Right hindlimb (tissue), 1 donor: ENCODE results near the gene OR51F1.
"Not testable (repeated sequence)": the region's sequence is repeated elsewhere in the genome, so short reads cannot be mapped to it uniquely, and the experiment has no call there.

Source experiments
- DNase-seq: peaks from one replicate; pipeline ENCODE4 v3.0.0-alpha.2; 2018

OR51F1 gene, protein sequence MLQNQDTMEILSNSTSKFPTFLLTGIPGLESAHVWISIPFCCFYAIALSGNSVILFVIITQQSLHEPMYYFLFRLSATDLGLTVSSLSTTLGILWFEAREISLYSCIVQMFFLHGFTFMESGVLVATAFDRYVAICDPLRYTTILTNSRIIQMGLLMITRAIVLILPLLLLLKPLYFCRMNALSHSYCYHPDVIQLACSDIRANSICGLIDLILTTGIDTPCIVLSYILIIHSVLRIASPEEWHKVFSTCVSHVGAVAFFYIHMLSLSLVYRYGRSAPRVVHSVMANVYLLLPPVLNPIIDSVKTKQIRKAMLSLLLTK

DNA sequence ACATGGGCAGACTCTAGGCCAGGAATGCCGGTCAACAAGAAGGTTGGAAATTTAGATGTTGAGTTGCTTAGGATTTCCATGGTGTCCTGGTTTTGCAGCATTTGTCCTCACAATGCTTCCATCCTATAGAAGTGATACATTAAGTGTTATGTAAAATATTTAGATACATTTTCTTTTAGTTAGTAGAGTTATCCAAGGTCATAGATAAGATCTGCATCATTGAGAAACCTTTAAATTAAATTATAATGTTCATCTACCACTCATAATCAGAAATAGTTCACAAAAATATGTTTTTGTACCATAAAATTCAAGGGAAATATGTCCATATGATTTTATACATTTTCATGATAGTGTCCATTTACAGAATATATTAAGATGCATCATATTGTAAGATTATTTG lies at the start of gene OR51F1:
OR51F1 (minus strand) TSS at position 101 of the 400 bp plus-strand sequence; CDS start at position 101, 0 bp downstream.
- DNase-seq: no peak

DNA sequence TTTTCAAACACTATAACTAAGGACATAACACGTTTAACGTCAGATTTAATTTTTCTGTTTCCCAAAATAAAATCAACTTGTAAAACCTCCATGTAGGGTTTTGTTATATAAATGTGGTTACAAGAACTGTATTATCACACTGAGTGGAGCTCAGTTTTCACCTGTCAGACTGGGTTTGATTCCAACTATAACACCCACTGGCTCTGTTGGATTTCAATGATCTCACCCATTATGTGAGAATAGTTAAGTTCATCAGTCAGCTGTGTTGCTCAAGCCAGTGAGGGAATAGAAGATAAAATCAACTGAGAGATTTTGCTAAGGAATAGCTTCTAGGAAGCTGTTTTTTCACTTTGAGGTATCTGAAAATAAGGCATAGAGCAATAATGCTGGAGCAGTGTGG lies 39.5 kb upstream of the OR51F1 start:
- DNase-seq: no peak

DNA sequence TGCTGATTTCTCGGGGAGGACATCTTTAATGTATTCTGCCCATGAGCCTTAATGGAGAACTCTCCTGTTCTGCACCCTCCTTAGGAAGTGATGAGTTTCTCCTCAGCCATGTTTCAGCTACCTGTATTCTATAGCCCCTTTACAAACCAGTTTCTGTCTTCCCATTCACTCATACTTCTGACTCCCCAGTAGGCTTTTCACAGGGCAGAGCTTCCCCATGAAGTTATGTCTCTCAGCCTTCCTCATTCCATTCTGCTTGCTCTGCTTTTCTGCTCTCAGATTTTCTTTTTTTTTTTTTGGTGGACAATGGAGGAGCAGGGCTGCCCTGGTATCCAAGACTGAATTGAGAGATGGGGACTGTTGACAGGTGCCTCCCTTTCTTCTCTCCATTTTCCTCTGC lies 38.7 kb upstream of the OR51F1 start:
- DNase-seq: no peak

DNA sequence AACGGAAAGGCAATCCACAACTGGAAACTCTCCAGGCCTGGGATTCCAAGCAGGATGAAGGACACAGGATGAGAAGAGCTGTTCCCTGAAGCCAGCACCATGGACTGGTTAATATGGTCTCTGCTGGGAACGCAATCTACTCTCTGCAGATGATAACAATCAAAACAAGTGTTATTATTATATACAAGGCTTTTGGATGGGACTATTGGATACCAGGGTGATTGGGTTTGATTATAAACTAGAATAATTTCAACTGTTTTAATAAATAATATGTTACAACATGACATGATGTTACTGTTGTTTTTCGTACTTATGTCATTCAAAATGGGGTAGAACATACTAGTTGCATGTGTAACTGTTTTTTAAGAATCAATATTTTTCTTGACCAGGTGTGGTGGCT lies 34.5 kb upstream of the OR51F1 start, which contains the start of gene OR52R1:
OR52R1 (minus strand) TSS at position 101 of the 400 bp plus-strand sequence; CDS start at position 101, 0 bp downstream.
- DNase-seq: no peak

DNA sequence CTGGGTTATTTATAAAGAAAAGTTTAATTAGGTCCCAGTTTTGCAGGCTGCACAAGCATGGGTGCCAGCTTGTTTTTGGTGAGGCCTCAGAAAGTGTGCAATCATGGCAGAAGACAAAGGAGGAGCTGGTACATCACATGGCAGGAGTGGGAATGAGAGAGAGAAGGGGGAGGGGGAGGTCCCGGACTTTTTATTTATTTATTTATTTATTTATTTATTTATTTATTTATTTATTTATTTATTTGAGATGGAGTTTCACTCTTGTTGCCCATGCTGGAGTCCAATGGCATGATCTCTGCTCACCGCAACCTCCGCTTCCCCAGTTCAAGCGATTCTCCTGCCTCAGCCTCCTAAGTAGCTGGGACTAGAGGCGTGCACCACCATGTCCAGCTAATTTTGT lies 31.6 kb upstream of the OR51F1 start:
- not testable (repeated sequence) for DNase-seq

DNA sequence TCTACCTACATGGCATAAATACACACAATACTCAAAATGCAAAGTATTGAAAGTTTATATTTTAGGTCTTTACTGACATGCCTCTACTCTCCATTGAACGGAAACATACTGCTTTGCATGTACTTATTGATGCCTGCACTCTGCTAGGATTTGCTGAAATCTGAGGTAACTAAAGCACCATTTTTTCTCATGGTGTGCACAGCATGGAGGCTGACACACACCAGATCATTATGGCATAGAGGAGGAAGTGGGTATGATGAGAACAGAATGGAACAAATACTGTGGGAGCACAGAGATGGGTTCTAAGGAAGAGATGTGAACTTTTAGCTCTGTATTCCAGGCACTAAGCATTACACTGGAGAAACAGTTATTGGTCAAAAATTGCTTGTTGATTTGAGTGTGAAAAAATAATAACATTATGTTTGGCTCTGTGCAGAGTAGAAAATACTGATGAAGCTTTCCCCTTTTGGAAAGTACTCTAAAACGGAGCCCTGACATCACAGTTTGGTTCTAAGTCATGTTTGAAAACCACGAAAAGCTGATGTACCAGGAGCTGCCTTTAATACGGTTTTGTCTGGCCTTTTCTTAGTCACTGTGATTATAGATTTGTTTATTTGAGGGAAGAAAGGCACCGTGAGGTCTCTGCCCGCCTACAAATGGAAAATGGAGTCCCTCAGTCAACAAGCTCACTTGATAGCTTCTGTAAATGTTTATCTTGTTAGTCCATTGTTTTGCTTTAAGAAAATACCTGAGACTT lies 28.9 kb upstream of the OR51F1 start:
- no peak for DNase-seq

DNA sequence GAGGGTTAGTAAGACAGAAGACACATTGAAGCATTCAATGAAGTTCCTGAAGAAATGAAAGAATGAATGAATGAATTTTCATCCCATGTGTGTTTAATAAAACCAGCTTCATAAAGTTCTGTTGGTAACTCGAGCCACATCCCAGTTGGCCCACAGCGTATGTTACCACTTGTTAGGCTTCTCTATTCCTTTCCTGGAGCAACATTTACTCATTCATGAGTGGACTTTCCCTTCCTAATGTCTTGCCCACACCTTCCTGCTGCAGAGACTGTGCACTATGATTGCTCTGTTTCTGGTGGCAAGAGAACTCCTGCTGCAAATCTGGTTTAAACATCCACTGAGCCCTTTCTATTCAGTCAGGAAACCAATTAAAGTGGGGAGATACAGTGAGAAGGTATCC lies 27.5 kb upstream of the OR51F1 start:
- DNase-seq: no peak

DNA sequence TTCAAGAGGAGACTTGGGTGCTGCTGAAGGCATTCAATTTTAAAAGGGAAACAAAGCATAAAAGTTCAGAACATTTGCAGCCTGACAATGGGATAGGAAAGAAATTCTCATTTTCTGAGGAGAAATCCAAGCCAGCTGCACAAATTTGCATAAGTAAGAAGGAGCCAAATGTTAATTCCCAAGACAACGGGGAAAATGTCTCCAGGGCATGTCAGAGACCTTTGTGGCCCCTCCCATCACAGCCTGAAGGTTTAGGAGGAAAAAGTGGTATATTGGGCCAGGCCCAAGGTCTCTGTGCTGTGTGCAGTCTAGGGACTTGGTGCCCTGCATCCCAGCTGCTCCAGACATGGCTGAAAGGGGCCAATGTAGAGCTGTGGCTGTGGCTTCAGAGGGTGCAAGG lies 12.7 kb upstream of the OR51F1 start:
- DNase-seq: no peak

DNA sequence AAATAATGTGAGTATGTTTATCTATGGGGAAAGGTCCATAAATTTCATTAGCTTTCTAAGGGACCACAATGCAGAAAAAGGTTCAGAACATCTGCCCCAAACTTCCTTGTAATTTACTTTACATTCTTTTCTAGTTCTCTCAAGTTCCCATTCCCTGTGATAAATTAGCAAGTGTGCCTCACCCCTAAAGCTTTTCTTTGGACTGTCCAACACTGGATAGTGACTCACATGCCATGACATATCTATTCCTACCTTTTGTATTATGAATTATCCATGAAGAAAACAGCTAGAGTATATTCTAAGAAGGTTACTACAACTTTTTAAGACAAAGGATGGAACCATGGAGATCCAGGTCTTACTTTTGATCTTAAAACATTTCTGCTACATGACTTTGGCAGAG lies 1.6 kb downstream of the OR51F1 start:
- DNase-seq: no peak

DNA sequence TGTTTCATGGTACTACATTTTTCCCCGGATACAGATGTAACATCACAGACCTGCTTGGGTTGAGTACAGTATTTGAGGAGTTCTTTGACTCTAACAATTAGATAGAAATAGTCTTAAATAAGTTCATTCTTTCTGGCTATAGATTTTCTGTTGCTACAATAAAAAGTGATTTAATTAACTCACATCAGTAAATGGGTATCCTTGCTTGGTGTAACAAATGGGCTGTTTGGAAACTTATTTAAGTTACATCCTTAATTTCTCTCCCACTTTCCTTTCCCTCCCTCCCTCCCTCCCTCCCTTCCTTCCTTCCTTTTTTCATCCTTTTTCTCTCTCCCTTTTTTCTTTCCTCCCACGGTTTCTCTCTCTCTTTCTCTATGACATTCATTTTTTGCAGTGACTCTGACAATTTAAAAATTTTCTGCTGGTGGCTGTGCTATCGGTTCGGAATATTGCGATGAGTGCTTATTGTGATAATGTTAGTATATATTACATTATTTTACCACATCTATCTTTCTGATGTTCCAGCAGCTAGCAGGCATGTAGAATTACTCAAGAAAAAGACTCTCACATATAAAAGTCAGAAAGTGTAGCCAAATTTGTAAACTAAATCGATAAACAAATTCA lies 3.2 kb downstream of the OR51F1 start:
- DNase-seq: no peak

DNA sequence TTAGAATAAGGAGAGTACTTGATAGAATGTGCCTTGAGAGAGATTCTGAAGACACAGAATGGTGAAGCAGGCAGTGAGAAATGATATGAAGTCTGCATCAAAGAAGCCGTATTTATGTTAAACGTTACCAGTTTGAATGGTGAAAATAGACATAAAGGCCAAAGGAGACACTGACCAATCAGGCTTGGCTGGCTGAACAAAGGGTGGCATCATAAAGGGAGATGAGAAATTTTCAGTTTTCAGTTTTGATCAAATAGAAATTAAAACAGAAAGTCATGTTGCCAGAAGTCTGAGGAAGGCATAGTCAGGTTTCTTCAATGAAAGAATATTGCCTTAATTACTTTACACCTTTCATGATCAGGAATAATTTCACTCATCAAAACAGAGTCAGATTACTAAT lies 6.6 kb downstream of the OR51F1 start:
- no peak for DNase-seq

DNA sequence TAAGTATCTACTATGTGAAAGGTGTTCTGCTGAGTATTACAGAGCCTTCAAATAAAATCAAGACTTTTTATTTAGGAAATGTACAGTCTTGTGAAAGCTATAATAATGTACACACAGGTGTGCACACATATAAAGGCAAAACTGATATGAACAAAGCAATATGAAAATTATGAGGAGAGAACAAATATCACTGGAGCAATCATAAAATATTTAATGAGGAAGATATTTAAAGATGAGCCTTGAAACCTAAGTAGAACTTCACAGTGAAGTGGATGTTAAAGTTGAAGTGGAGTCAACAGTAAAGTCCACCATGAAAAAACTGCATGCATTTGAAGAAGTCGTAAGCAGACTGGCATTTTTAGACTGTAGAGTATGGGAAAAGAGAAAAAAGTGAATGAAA lies 18.5 kb downstream of the OR51F1 start:
- DNase-seq: no peak

DNA sequence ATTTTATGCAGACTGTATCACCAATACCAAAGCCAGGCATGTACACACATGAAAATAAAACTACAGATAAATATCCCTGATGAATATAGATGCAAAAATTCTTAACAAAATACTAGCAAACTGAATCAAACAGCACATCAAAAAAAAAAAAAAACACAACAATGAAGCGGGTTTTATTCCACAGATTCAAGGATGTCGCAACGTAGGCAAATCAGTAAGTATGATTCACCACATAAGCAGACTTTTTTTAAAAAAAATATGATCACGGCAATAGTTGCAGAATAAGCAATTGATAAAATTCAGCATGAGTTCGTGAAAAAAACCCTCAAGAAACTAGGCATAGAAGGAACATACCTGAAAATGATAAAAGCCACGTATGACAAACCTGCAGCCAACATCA lies 21.3 kb downstream of the OR51F1 start:
- DNase-seq: no peak

DNA sequence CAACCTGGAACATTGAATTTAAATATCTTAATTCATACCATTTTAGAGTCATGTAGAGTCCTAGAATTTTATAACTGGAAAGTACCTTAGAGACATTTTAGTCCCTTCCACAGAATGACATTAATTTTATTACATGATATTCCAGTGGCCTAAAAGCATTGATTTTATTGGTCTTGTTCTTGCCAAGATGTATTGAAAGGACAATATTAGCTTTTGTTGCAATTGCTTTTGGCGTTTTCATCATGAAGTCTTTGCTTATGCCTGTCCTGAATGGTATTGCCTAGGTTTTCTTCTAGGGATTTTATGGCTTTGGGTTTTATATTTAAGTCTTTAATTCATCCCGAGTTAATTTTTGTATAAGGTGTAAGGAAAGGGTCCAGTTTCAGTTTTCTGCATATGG lies 29.0 kb downstream of the OR51F1 start:
- DNase-seq: no peak

DNA sequence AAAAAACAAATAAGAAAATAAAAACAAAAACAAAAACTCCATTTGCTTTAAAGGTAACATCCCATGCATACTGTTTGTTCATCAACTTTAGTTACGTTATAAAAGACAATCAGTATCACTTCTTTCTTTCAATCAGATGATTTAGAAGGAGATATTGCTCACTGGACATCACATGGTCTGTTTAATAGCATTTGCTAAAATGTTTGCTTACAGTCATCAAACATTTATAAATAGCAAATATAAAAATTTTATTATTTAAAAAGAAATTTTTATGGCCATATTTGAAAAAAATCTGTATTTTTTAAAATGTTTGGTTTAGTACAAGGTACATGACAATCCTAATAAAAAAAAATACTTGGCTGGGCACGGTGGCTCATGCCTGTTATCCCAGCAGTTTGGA lies 42.6 kb downstream of the OR51F1 start:
- no peak for DNase-seq

DNA sequence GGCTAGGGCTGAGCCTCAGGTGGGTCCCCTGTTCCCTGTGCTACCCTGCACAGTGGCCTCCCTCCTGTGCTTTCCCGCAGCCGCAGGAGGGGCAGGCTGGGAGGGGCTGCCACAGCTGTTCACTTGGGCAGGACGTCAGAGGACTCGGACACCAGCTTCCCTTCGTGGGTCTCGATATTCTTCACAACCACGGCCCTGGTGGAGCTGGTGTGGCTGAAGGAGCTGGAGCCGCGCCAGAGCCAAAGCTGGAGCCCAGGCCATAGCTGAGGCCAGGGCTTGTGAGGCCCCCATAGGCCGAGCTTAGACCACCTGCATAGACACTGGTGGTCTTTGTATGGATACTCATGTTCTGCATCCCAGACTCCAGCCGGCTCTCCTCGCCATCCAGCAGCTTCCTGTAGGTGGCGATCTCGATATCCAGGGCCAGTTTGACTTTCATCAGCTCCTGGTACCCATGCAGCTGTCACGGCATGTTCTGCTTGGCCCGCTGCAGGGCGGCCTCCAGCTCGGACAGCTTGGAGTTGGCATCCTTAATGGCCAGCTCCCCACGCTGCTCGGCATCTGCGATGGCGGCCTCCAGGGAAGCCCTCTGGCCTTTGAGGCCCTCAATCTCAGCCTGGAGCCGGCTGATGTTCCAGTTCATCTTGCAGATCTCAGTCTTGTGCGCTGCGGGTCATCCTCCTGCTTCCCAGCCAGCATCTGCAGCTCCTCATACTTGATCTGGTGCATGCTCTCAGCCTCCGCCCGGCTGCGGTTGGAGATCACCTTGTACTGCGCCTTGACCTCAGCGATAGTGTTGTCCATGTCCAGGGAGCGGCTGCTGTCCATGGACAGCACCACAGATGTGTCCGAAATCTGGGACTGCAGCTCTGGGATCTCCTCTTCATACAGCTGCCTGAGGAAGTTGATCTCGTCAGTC lies 46.9 kb downstream of the OR51F1 start:
- DNase-seq: not testable (repeated sequence)
